HG03342 (cell line): Measurements from ENCODE around the gene ZNF518A.
"Not testable (repeated sequence)": the region's sequence is repeated elsewhere in the genome, so short reads cannot be mapped to it uniquely, and the experiment has no call there.

ENCODE experiments used
- ATAC-seq: cut with Tn5 transposase; IDR thresholded peaks from one replicate; pipeline ENCODE4 v1.9.1; 2021; ENCODE audit warnings: mild to moderate bottlenecking, moderate library complexity; ENCODE audit not compliant: unreplicated experiment

Gene ZNF518A

DNA sequence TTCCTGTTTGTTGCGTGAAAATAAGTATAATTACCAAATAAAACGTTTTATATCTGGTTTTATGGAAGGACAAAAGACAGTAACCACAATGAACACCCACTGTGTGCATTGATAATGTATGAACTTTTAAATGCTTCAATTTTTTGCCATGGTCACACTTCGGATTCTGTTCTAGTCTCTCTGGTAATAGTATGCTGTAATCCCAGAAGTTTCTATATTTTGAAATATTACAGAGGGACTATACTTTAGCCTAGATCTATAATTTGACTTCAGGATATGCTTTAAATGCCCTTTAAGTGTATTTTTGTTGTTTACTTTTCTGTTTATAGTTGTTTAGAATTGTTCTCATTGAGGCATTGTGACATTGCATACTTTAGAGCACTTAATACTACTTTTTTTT, 1.5 kb downstream of the ZNF518A start:
- no peak for ATAC-seq

- ATAC-seq, result no peak
These were observed 3.0 kb downstream of the ZNF518A start for GRCh38 chr10:96133135-96133534.

GRCh38 chr10:96136810-96137209, 6.7 kb downstream of the ZNF518A start:
- no peak for ATAC-seq

GRCh38 chr10:96137567-96137966, 7.5 kb downstream of the ZNF518A start:
- ATAC-seq, result no peak

GRCh38 chr10:96138102-96138501, 8.0 kb downstream of the ZNF518A start:
- peak; percentile 94 for ATAC-seq

DNA sequence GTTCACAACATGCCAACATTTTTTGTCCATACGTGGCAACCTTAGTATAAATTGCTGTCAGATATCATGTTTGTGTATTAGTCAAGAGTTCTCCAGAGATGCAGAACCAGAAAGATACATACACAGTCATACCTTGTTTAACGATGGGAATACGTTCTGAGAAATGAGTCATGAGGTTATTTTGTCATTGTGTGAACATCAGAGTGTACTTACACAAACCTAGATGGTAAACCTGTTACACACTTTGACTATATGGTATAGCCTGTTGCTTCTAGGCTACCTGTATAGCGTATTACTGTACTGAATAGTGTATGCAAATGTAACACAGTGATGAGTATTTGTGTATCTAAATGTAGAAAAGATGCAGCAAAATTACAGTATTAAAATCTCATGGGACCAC, 22.3 kb downstream of the ZNF518A start:
- no peak for ATAC-seq

DNA sequence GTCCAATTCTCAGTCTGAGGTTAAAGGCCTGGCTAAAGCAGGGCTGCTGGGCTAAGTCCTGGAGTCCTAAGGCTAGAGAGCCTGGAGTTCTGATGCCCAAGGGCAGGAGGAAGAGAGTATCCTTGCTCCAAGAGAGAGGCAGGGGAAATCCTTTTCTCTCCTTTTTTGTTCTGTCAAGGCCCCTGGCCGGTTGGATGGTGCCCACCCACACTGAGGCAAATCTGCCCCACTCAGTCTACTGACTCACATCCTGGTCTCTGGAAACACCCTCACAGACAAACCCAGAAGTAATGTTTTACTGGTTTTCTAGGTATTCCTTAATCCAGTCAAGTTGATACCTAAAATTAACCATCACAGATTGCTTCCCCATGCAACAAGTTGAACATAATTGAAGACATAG, 23.0 kb downstream of the ZNF518A start:
- ATAC-seq, result no peak

DNA sequence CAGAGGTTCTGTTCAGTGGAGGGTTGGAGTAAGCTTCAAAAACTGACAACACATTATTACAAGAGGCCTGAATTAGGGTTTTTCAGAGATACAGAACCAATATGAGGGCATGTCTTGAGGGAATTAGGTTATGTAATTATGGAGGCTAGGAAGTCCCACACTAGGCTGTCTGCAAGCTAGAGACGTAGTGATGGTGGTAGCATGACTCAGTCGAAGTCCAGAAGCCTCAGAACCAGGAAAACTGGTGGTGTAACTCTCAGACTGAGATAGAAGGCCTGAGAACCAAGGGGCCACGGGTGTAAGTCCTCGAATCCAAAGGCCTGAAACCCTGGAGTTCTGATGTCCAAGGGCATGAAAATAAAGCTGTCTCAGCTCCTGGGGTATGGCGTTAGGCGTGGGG, 35.6 kb downstream of the ZNF518A start:
- ATAC-seq, result no peak

DNA sequence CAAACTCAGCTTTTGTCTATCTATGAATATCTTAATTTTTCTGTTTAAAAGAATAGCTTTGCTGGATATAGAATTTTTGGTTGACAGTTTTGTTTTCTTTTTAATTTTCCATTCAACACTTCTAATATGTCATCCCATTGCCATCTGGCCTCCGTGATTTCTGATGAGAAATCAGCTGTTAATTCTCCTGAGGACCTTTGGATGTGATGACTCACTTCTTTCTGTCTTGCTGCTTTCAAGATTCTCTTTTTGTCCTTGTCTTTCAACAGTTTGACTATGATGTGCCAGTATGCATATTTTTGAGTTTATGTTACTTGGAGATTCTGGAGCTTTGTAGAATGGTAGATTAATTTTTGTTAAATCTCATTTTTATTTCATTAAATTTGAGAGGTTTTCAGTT, 38.4 kb downstream of the ZNF518A start:
- ATAC-seq, result no peak

DNA sequence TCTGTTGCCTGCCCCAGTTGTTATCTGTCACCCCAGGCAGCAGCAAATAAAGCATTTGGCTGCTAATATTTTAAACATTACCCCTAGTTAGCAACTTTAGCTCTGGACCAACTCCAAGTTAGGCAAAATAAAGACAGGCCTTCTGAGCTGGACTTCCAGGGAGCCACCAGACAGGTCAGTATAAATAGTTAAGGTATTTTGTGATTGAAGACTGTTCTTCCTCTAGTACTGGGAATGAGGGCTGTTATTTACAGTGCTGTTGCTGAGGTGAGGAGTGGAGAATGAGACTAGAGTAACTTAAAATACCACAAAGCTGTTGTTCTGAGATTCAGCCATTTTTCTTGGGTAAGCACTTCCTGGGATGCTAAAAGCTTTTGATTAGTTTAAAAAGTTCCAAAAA, 40.1 kb downstream of the ZNF518A start:
- no peak for ATAC-seq

GRCh38 chr10:96172666-96173065, 42.6 kb downstream of the ZNF518A start:
- ATAC-seq, result no peak

GRCh38 chr10:96176985-96177384, 46.9 kb downstream of the ZNF518A start:
- no peak for ATAC-seq

GRCh38 chr10:96188421-96188820, 58.3 kb downstream of the ZNF518A start:
- ATAC-seq, result no peak

GRCh38 chr10:96188916-96189315, 58.8 kb downstream of the ZNF518A start:
- ATAC-seq, result no peak

DNA sequence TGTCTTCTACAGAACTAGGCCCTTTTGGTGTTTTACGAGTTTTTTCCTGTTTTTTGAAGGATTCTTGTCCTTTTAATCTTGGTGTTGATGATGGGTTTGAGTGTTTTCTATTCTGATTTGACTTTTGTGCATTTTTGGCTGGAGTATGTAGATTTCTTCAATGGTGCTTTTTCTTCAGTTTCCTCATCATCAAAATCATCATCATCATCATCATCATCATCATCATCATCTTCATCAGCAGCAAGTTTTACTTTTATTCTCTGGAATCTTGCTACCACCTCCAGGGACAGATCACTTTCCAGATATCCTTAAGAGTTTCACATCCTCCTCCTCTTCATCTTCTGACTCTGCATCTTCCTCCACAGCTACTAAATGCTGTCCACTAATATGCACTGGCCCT, 59.4 kb downstream of the ZNF518A start:
- not testable (repeated sequence) for ATAC-seq

GRCh38 chr10:96201525-96201924, 71.4 kb downstream of the ZNF518A start:
- ATAC-seq, result no peak

DNA sequence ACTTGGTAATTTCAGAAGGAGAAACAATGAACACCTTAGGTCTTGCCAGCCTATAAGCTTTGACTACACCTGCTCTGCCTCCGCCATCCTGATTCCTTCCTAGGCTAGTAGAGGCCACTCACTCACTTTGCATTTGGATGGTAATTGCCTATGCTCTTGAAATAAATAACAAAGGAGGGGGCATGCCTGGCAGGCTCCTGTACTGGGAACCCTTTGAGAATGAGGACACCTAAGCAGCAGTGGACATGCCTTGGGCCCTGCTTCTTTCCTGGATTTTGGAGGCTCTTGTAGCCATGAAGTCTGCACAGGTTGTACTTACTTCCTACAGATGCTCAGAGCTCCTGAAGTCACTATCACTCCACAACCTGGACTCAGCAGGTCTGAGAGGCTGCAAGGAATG, 75.5 kb downstream of the ZNF518A start:
- ATAC-seq, result no peak

GRCh38 chr10:96208271-96208670, 78.2 kb downstream of the ZNF518A start:
- ATAC-seq, result no peak

DNA sequence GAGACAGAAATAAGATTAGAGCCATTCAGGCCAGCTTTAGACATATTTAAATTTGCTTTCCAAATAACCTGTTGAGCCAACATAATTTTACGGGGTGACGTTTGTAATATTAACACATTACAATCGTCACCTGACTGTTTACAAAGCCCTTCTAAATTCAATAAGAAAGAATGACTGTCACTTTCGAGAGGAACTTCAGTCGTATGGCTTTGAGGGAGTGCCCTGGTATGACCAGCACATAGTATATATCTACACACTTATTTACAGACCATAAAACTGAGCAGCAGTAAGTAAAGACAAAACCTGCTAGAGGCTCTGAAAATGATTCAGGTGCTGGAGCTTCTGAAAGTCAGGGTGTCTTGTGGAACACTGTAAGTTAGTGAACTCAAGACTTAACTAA, 78.8 kb downstream of the ZNF518A start:
- no peak for ATAC-seq

GRCh38 chr10:96211764-96212163, 81.7 kb downstream of the ZNF518A start:
- no peak for ATAC-seq

DNA sequence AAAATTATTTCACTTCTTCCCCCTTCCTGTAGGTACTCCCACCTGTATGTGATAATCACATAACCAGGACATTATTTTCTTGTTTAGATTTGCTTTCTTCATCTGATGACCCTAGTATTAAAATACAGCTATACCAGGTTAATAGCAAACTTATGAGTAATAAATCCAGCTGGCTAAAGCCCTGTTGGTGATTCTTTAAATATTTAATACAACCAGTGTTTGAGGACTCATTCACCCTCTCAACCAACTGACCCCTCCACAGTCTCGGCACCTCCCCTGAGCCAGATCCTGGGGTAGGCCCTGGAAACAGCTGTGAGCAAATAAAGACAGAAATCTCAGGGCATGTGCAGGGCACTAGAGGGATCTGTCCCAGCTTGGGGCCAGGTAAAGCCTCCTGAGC, 82.8 kb downstream of the ZNF518A start:
- ATAC-seq, result no peak
